Measurements from ENCODE around the gene ZNF497.
"Not testable (repeated sequence)": the region's sequence is repeated elsewhere in the genome, so short reads cannot be mapped to it uniquely, and the experiment has no call there.

The ZNF497 gene

DNA sequence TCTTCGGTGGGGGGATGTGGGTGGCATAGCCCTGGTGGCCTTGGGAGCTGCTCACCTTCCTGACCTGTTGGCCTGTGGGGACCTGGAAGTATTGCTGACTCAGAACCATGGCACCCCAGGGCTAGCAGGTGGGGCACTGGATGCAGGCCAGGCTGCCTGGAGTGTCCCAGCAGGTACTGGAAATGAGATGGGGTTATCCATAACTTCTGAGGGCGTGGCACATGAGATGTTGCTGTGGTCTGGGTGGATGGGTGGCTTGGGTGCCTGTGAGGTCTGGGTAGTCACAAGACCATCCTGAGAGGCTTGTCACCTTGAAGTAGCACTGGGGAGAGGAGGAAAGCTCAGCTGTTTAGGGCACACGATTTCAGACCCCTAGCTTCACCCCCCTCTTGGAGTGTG lies 32.3 kb upstream of the ZNF497 start:
- in situ Hi-C loops (cut with MboI; ENCODE audit: low sequenced_read_pairs): no loop called here

DNA sequence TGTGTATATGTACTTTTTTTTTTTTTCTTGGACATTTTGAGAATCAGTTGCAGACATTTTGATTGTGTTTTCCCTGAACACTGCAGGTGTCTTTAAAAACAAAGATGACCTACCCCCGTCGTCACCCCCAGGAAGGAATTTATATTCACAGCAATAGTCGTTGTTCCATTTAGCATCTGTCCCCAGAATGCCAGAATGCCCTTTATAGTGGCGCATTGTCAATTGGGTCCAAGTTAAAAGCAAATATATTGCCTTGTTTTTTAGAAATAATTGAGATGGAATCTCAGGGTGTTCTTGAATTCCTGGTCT lies 31.1 kb upstream of the ZNF497 start:
- in situ Hi-C loops (cut with MboI; ENCODE audit: low sequenced_read_pairs): no loop called here

- in situ Hi-C loops (cut with MboI; ENCODE audit: low sequenced_read_pairs): no loop called here
Measured at GRCh38 chr19:58392945-58393724, 30.6 kb upstream of the ZNF497 start.

DNA sequence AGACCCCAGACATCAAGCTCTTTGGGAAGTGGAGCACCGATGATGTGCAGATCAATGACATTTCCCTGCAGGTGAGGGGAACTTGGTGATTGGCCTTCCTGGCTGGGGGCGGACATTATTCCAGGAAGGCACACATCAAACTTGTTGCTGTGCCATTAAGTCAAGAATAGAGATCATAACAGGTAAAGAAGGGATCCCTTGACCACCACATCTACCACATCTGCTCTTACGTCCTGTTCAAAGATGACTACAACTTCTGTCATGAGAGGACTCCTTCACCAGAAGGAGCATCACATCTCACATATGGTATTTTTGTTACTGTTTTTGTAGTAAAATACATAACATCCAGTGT lies 25.6 kb upstream of the ZNF497 start:
- in situ Hi-C loops (cut with MboI; ENCODE audit: low sequenced_read_pairs): no loop called here

DNA sequence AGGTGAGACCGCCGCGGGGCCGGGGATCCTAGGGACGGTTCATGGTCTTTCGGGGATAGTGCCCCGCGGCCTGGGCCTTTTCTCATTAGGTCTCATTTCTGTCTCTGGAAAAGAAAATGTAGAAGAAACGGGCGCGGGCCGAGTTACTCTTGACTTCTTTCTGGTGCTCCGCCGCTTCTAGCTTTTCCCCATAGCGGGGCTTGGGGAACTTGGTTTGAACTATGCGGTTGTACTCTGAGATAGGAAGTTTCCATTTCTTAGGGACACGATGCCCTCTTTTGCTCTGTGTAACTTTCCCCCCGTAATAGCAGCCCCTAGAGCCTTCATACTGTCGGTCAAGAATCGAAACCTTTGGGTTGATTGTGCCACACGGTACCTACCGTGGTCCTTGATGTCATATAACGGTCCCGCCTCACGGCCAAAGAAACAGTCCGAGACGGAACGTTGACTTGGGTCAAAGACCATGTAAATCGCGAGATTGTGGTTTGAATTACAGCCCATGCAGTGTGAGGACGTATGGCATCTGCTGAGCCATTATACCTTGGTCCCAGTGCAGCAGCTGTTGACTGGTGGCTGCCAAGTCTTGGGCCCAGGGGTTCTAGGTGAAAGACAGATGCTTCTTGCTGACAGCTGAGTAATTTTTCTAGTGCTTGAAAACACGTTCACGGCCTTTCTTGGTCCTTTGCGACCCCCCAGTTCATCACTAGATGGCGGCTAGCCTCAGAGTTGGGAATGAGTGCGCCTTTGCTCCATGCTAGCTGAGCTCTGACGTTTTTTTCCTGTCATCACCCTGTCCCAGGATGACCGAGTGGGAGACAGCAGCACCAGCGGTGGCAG lies 25.0 kb upstream of the ZNF497 start:
- in situ Hi-C loops (cut with MboI; ENCODE audit: low sequenced_read_pairs): no loop called here

- in situ Hi-C loops (cut with MboI; ENCODE audit: low sequenced_read_pairs): no loop called here
Measured at GRCh38 chr19:58386576-58387337, 24.2 kb upstream of the ZNF497 start, which contains the start of gene RPS5. RPS5 (plus strand) TSS chr19:58387269; CDS start chr19:58388138, 869 bp downstream.

GRCh38 chr19:58385891-58386575 lies 23.5 kb upstream of the ZNF497 start:
- in situ Hi-C loops (cut with MboI; ENCODE audit: low sequenced_read_pairs): no loop called here

DNA sequence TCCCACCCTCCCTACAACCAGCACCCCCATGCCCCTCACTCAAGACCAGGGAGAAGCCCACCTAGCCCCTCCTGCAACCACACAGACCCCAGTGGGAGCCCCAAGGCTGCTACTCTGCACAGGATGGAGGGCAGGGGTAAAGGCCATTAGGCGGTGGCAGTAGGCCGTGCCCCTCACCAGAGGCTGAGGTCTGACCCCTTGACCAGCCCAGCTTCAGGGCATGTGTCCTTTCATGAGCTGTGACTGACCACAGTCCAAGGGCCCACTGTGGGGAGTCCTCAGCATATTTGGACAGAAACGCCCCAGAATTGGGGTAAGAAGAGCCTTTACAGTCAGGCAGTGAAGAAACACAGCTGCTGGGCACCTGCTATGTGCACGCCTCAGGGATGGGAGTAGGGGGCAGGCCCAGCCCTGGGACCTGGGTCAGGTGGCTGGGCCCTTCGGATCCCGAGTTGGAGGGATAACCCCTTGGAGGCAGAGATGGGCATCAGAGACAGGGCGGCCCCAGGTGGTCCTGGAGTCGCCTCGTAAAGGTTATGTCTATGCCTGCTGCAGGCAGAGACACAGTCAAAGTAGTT lies 22.9 kb upstream of the ZNF497 start:
- in situ Hi-C loops (cut with MboI; ENCODE audit: low sequenced_read_pairs): no loop called here

DNA sequence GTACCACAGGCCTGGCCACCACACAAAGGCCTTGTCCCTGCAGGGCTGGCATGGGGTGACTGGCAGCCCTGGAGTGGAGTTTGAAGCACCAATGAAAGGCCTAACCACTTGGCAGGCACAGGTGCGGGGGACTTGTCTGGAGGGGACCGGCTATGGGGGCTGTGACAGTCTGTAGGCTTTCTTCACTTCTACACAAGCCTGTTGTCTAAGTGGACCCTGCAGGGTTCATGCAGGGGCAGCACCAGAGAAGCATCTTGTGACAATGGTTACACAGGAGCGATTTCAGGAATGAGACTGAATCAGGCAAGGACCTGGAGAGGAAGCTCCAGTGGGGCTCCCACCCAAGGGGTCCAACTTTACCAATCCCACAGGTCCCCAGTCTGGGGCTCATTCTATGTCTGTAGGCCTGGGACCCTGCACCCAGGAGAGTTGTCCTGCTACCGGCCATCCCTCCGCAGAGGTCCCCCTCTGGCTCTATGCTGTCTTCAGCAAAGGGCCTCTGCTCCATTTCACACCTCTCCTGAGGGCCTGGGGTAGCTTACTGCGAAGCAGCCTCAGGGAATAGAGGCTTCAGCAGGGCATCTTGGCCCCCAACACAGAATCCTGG lies 20.5 kb upstream of the ZNF497 start:
- in situ Hi-C loops (cut with MboI; ENCODE audit: low sequenced_read_pairs): no loop called here

- in situ Hi-C loops (cut with MboI; ENCODE audit: low sequenced_read_pairs): no loop called here
Measured at GRCh38 chr19:58381460-58382212, 19.1 kb upstream of the ZNF497 start.

GRCh38 chr19:58380662-58381459 lies 18.3 kb upstream of the ZNF497 start, which contains the start of gene ZNF837:
ZNF837 (minus strand) TSS chr19:58381030; CDS start chr19:58369332, 11,698 bp downstream.
- in situ Hi-C loops (cut with MboI; ENCODE audit: low sequenced_read_pairs): no loop called here

DNA sequence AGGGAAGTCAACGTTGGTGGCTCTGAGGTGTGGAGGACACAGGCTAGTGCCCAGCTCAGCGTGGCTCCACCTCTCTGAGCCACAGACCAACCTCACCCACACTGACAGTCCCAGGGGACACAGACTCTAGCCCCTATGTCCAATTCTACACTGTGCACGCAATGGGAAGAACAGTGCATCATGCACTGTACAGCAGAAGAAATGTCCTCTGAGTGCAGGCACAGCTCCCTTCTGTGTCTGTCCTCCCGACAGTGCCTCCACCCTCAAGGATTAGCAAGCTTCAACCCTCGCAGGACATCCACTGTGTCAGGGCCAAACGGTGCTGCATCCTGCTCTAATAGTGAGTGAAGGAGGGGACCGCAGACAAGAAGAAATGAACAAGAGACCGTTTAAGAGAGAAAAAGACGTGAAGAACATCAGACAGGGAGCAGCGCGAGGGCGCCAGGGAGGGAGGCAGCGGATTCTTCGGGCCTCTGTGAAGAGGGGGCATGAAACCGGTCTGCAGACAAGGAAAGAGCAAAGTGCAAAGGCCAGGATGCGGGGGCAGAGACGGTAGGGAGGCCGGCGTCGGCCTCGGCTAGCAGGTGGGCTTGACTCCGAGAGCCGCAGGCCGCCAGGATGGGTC lies 17.6 kb upstream of the ZNF497 start:
- in situ Hi-C loops (cut with MboI; ENCODE audit: low sequenced_read_pairs): no loop called here

- in situ Hi-C loops (cut with MboI; ENCODE audit: low sequenced_read_pairs): no loop called here
Measured at GRCh38 chr19:58379246-58379645, 16.7 kb upstream of the ZNF497 start.

- in situ Hi-C loops (cut with MboI; ENCODE audit: low sequenced_read_pairs): not testable (repeated sequence)
Measured at GRCh38 chr19:58376724-58377123, 14.2 kb upstream of the ZNF497 start.

DNA sequence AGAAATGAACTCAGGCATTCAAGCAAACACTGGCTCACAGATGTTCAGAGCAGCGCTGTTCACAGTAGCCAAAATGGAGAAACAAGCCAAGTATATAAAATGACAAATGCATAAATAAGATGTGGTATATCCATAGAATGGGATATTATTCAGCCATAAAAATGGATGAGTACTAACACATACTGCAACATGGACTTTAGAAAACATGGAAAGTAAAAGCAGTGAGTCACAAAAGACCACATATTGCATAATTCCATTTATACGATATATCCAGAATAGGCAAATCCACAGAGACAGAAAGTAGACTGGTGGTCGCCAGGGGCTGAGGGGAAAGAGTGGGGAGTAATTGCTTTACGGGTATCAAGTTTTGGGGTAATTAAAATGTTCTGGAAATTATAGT lies 11.6 kb upstream of the ZNF497 start:
- in situ Hi-C loops (cut with MboI; ENCODE audit: low sequenced_read_pairs): no loop called here

GRCh38 chr19:58372311-58373133 lies 10.0 kb upstream of the ZNF497 start:
- in situ Hi-C loops (cut with MboI; ENCODE audit: low sequenced_read_pairs): no loop called here
